GM19025 (cell line): Measurements from ENCODE around the gene MAPK4.
"Not testable (repeated sequence)": the region's sequence is repeated elsewhere in the genome, so short reads cannot be mapped to it uniquely, and the experiment has no call there.

Experiments
- ATAC-seq: cut with Tn5 transposase; IDR thresholded peaks from one replicate; pipeline ENCODE4 v1.9.1; 2021; ENCODE audit warnings: mild to moderate bottlenecking, low read depth, moderate library complexity; ENCODE audit not compliant: unreplicated experiment

MAPK4 gene

DNA sequence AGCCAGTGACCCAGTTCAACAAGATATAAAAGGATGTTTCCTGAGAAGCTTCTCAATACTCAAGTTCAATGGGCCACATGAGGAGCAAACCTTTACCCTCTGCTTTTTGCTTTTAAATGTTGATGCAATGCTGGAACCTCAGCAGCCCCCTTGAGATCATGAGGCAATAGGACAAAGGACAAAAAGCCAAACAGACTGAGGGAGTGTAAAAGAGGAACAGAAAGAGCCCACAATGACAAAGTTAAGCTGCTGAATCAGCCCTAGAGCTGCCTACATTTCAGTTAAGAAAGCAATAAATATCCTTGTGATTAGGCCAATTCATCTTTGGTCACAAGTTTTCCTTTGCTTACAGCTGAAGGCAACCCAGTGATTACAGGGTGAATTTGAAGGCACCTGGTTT lies 183.1 kb downstream of the MAPK4 start:
- no peak for ATAC-seq

DNA sequence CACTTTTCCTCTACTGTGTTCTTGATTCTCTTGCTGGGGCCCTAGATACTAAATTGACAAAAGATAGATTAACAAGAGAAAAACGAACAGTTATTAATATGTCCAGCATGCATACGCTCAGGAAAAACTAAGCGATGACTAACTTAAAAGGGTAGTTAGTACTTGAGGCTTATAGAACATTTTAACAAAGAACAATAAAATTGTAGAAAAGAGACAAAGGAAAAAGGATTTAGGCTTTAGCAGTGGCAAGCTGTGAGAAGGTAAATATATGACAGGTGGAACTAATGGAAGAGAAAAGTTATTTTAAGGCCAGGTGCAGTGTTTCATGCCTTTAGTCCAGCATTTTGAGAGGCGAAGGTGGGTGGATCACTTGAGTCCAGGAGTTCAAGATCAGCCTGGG lies 184.4 kb downstream of the MAPK4 start:
- no peak for ATAC-seq

DNA sequence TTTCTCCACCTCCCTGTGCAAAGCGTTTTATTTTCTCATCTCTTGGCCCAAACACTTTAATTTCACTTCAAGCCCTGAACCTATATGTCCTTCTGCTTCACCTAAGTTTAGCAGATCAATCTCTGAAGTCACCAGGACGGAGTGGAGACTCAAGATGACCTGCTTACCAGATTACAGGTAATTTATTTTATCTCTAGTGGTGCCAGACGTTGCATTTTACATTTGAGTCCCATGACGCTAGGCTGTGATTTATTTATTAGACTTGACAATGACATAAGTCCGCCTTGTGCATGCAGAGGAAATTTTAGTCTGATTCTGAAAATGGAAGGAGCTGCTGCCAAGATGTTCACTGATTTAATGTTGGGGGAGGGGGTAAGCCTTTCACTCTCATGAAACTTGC lies 186.1 kb downstream of the MAPK4 start:
- no peak for ATAC-seq

- ATAC-seq, result no peak
Measured at GRCh38 chr18:50747849-50748242, 188.0 kb downstream of the MAPK4 start.

DNA sequence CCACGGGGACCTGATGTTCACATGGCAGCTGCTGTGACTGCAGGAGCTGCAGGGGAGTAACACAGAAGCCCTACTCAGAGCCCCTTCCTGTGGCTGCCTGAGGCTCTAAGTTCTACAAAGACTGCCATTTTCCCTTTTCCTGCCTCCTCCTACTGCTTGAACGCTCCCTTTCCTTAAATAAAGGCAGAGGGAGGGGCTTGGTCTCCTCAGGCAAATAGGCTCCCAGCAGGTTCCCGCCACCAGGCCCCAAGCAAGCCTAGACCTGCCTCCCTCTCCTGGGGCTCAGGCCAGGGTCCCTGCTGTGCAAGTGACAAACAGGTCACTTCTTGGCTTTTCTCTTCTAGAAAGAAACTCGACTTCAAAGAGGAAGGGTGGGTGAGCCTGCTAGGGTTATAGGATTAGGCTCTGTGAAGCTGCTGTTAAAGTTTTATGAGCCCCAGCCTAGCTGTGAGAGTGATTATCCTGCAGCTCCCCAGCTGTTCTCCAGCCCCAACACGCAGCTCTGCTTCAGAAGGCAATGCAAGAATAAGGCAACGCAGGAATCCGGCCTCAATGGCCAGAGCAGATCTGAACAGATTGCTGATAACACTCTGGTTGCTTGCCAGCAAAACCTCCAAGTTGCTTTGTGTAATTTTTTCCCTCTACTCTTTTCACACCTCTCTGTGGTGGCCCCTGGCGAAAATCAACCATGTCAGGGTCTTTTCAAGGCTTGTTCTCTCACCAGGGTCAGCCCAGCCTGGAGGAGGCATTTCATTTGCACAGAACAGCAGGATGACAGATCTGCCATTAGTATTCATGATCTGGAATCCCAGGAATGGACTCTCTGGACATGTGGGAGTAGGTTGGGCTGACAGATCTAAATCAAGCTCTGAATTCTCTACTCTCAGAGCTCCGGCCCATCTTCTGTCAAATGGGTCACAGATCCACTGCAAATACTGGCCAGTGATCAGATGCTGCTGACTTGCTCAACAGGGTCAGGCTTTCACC lies 188.6 kb downstream of the MAPK4 start:
- ATAC-seq, result no peak

DNA sequence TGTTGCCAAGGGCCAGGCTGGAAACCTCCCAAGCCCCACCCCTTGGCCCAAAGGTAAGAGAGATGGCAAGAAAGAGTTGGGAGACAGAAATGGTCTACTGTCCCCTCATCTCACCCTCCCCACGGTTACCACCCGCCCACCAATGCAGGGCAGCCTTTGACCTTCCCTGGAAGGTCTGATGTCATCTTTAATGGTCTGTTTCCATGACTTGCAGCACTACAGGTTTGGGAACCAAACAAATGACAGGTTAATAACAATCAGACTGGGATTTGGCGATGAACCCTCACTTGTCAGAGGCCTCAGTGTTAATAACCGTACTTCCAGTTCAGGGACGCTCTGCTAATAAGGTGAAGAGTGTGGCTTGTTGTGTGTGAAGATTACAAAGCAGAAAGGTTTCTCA lies 189.5 kb downstream of the MAPK4 start:
- ATAC-seq, result no peak

DNA sequence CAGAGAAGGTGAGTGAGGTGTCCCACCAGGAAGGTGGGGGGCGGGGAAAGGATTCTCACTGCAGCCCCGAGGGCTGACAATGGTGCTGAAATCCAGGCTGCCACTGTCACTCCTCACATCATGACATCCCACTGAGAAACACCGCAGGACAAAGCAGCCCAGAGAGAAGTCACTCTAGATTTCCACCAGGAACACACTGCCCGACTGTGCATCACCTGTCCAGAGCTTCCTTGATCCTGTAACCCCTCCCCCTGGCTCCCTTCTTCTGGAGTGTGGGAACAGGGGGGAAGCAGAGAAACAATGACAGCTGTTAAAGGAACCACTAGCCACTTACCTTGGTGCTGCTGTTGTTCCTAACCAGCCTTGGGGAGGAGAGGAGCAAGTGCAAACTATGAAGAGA lies 190.1 kb downstream of the MAPK4 start:
- no peak for ATAC-seq

DNA sequence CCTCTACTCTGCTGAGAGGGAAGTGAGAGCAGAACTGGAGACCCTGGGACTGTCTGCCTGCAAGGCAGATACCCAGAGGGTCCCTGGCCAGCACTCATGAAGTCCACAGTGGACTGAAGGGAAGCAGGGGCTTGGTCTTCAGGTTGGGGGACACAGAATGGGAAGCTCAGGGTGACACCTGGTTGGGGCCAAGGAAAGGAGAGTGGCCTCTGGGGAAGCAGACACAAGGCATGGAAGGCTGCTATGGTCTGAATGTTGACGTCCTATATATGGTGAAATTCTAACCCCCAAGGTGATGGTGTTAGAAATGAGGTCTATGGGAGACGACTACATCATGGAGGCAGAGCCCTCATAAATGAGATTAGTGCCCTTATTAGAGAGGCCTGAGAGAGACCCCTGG lies 190.7 kb downstream of the MAPK4 start:
- no peak for ATAC-seq

GRCh38 chr18:50751490-50751889 lies 191.6 kb downstream of the MAPK4 start:
- no peak for ATAC-seq

DNA sequence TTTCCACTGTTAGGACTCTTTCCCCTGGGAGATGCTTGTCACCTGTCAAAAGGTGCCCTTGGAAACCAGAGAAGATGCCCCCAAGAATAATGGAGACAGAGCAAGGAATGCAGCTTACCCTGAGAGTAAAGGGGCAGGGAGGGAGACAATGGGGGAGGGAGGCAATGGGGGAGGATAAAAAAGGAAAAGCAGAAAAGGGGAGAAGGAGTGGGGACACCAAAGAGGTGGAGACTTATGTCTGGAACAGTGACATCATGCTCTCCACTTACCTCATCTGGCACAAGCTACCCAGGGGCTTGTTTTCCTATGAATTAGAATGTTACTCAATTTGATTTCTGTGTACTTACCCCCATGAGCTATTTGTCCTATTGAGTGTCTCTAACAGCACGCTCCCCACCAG lies 192.1 kb downstream of the MAPK4 start:
- no peak for ATAC-seq

DNA sequence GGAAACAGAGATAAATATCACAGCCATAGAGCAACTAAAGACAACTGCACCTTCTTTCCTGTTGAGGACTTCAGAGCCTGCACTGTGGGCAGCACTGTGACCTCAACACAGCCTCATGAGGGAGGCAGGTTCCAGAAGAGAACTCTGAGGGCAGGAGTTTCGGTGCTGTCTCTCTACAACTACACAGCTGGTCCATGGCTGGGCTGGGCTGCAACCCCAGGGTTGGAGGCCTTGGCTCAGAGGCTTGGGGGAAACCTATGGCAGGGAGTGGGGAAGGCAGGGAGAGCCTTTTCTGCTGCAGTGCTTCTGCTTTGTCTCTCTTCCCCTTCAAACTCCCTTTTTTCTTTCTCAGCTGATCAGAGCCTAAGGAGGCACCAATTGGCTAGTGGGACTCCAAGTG lies 193.4 kb downstream of the MAPK4 start:
- no peak for ATAC-seq

DNA sequence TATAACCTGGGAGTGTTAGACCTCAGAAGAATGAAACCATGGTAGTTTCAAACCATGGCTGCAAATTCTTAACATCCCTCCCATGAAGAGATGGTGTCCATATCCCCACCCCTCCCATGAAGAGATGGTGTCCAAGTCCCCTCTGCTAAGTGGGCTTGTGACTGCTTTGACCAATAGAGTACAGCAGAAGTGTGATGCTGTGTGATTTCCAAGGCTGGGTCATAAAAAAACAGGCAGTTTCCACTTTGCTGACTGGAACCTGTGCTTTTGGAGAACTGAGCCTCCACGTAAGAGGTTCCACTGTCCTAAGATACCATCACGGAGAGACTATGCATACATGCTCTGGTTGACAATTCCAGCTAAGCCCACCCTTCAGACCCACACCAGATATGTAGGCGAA lies 194.4 kb downstream of the MAPK4 start:
- ATAC-seq, result no peak

GRCh38 chr18:50757358-50757757 lies 197.5 kb downstream of the MAPK4 start:
- ATAC-seq, result no peak

- ATAC-seq, result no peak
Measured at GRCh38 chr18:50769463-50769862, 209.6 kb downstream of the MAPK4 start.

GRCh38 chr18:50775207-50775606 lies 215.3 kb downstream of the MAPK4 start:
- no peak for ATAC-seq

DNA sequence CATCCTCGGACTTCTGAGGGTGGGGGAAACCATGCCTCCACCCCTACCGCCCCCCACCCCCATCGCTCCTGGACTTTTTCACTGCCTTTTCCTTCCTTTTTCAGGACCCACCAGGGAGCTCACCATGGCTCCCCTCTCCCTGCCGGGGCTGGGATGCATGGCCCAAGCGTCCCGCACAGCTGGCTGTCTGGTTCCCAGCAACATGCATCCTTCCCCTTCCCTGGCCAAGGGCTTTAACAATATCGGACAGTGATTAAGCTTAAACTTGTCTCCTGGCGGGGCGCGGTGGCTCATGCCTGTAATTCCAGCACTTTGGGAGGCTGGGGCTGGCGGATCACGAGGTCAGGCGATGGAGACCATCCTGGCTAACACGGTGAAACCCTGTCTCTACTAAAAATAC lies 215.8 kb downstream of the MAPK4 start:
- ATAC-seq, result no peak

GRCh38 chr18:50776383-50776782 lies 216.5 kb downstream of the MAPK4 start:
- no peak for ATAC-seq

DNA sequence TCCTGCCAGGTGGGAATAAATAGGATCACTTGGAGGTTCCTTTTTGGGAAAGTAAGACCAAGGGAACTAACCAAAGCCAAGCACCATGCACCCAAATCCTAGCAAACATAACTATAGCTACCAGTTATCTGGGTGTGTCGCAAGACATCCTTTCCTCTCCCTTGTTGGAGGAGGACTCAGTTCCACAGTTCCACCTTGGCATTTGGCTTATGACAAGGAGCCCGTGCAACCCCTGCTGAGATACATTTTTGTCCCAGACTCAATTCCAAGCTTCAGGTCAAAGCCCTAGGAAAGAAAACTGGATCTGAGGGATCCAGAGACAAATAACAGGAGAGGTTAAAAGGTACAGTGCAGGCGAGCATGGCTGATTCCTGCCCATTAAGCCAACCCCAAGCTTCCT lies 219.1 kb downstream of the MAPK4 start:
- ATAC-seq, result not testable (repeated sequence)
